OCI-M2 (cell line): ENCODE data around the gene DOCK3.
"Not testable (repeated sequence)": the region's sequence is repeated elsewhere in the genome, so short reads cannot be mapped to it uniquely, and the experiment has no call there.

Experiments
- DNase-seq: peaks from one replicate; lab custom pipeline; 2025; ENCODE audit not compliant: unreplicated experiment; lab: John Stamatoyannopoulos, UW

Gene DOCK3

DNA sequence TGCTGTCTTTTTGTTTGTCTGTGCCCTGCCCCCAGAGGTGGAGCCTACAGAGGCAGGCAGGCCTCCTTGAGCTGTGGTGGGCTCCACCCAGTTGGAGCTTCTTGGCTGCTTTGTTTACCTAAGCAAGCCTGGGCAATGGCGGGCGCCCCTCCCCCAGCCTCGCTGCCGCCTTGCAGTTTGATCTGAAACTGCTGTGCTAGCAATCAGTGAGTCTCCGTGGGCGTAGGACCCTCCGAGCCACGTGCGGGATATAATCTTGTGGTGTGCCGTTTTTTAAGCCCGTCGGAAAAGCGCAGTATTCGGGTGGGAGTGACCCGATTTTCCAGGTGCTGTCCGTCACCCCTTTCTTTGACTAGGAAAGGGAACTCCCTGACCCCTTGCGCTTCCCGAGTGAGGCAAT, 303.9 kb downstream of the DOCK3 start:
- not testable (repeated sequence) for DNase-seq

DNA sequence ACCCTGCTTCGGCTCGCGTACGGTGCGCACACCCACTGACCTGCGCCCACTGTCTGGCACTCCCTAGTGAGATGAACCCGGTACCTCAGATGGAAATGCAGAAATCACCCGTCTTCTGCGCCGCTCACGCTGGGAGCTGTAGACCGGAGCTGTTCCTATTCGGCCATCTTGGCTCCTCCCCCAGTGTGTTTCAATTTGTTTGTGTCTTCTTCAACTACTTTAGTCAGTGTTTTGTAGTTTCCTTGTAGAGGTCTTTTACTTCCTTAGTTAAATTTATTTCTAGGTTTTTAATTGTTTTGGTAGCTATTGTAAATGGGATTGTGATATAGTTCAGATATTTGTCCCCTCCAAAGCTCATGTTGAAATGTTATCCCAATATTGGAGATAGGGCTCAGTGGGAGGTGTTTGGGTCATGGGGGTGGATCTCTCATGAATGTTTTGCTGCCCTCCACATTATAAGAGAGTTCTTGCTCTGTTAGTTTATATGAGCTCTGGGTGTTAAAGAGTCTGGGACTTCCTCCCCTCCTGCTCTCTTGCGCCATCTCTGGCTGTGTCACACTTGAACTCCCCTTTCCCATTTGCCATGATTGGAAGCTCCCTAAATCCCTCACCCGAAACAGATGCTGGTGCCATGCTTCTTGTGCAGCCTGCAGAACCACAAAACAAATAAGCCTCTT, 304.4 kb downstream of the DOCK3 start:
- no peak for DNase-seq

DNA sequence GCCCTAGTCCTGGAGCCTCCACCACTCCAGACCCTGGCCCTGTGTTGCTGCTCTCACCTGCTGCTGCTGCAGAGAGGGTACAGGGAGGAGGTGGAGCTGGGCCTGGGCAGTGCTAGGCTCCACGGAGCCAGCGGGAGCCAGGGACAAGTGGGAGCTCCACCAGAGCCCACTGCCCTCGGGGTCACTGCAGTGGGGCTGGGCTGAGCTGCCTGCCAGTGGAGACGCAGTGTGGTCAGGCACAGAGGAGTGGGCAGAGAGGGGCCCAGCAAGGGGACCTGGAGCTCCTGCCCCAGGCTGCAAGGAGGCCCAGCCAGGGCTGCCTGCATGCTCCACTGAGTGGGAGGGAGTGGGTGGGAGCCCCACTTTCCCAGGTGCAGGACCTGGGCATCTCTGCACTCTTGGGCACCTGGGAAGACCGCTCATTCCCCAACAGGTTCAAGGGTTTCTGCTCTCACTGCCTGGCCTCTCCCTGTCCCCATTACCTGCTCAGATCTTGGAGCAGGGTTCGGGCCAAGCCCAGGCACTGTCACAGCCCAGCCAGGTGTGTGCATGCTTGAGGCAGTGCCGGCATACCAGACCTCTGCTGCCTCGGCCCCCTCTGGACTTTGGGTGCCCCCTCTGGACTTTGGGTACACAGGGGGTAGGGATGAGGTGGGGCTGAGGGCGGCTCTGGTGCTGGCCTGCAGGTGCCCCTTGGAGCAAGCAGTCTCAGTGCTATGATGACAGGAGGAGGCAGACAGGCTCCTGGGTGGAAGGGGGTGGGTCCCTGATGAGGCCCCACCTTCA, 308.0 kb downstream of the DOCK3 start:
- DNase-seq = no peak

GRCh38 chr3:50983887-50984286, 309.2 kb downstream of the DOCK3 start:
- DNase-seq = no peak

DNA sequence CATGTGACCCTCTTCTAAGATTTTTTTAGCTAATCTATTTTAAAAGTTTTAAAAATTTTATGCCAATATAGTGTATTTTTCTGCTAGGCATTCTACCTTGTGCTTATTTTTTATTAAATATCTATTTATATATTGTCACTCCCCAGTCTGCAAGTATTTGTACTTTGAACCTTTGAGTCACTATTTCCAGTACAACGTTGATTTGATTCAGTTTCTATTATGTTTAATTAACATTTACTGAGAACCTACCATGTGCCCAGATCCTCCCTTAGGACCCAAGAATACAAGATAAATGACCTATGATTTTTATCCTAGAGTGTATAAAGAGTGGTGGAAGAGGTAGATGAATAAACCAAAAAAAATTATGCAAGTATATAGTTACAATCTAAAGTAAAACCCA, 311.2 kb downstream of the DOCK3 start:
- no peak for DNase-seq

GRCh38 chr3:50986726-50987125, 312.0 kb downstream of the DOCK3 start:
- no peak for DNase-seq

GRCh38 chr3:50994537-50994936, 319.8 kb downstream of the DOCK3 start:
- DNase-seq = no peak

GRCh38 chr3:50995085-50995824, 320.5 kb downstream of the DOCK3 start:
- no peak for DNase-seq

- DNase-seq = no peak
These were observed 327.8 kb downstream of the DOCK3 start for GRCh38 chr3:51002495-51002894.

- no peak for DNase-seq
These were observed 329.5 kb downstream of the DOCK3 start for GRCh38 chr3:51004235-51004634.

DNA sequence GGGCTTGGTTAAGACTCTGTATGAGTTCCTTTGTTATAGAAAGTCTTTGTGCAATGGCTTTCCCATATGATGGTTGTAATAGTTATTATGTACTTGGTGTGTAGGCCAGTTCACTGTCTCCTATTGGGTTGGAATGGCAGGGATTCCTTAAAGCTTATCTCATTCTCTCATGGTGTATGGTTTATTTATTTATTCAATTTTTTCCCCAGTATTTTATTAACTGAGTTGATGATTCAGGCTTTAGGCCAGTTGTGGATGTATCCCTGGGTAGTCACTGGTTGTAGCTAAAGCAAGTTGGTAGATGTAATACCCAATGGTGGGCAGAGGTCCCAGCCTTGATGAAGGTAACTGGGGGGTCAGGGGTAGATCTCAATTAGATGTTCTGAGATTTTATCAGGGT, 349.4 kb downstream of the DOCK3 start:
- DNase-seq = no peak

DNA sequence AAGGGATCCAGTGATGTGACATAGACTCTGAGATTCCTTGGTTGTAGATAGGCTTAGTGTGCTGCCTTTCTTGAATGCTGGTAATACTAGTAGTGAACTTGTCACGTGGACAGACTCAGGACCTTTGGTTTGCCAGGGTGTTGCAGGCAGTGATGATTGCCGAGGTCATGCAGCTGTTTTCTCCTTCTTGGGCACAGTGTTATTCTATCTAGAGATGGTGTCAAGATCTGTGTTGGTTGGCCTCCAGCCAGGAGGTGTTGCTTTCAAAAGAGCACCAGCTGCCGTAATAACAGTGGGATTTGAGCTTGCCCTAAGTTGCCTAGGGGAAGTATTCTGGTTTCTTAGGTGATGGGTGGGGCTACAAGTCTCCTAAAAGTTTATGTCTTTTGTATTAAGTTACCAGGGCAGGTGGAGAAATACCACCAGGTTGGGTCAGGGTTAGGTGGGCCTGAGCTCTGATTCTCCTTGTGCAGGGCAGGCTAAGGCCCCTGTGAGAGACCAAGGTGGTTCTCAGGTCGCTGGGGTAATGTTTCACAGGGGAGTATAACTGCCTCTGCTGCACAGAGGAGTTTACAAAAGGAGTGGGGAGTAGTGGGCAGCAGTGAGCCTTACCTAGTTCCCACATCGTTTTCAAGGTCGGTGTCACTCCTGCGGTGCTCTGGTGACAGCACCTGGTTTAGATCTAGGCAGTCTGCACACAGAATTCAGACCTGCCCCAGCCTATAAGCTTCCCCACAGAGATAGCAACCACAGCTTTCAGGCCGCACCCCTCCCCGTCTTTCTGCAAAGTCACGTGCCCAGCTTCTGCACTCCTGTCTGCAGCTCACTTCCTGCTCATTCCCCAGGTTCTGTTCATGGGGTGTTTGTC, 350.3 kb downstream of the DOCK3 start:
- no peak for DNase-seq

DNA sequence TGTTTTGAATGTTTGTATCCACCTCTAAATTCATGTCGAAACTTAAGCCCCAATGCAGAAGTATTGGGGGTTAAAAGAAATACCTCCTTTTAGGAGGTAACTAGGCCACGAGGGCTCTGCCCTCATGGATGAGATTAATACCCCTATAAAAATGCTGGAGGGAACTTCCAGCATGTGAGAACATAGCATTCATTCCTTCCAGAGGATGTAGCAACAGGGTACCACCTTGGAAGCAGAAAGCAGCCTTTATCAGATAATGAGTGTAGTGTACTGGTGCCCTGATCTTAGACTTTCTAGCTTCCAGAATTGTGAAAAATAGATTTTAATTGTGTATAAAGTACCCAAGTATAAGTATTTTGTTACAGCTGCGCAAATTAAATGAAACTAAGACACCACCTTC, 356.9 kb downstream of the DOCK3 start:
- DNase-seq = no peak

DNA sequence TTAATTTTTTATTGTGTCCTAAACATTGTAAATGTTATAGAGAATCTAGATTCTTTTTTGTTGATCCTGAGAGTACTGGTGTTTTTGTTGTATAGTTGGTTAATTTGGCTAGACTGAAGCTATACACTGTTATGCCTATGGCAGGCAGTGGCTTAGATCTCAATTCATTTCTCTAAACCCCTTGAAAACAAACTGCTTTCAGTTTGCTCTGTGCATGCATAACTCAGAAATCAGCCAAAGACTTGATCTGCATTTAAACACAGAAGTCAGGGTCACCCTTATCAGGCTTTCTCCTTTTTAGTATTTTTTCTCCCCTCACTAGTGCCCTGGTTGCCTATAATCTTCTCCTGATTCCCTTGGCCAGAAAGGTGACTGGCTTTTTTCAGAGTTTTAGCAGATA, 360.9 kb downstream of the DOCK3 start:
- no peak for DNase-seq

GRCh38 chr3:51044982-51045381, 370.3 kb downstream of the DOCK3 start:
- no peak for DNase-seq

- DNase-seq = no peak
These were observed 377.8 kb downstream of the DOCK3 start for GRCh38 chr3:51052562-51052961.

DNA sequence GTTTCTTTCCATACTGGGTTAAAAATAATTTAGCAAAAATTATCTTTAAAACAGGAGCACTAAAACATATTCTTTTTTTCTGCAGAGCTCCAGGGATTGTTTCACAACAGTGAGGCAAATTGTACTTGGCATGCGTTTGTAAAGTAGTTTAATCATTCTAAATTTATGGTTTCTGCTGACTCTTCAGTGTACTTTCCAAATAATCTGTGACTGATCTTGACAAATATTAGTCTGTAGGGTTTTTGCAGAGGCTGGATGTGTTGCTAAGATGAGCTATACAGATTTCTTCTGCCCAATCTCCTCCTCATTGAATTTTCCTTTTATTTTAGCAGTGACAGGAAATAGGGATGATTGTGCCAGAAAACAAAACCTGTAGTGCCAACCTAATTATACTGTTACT, 382.4 kb downstream of the DOCK3 start:
- no peak for DNase-seq

GRCh38 chr3:51063053-51063452, 388.3 kb downstream of the DOCK3 start:
- DNase-seq = no peak

DNA sequence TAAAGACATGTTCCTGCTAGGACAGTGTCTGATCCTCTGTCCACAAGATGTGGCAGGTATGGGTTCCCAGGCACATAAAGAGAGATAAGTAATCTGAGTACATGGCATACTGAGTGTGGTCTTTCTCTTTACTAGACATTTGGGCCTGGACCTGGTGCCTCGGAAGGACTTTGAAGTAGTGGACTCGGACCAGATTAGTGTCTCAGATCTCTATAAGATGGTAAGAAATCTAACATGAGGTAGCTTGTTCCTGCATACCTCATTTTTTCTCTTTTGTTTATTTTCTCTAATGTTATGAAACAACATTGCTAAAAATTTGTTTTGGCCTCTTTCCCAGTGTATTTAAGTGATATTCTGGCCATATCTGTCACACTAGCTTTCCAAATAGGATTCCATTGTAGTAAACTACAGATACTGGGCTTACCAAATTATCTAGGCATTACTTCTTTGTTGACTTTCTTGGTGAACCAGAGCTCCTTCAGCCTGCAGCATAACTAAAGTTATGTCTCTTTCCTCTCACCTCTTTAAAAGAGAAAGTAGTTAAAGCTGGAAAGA, 400.6 kb downstream of the DOCK3 start:
- no peak for DNase-seq

DNA sequence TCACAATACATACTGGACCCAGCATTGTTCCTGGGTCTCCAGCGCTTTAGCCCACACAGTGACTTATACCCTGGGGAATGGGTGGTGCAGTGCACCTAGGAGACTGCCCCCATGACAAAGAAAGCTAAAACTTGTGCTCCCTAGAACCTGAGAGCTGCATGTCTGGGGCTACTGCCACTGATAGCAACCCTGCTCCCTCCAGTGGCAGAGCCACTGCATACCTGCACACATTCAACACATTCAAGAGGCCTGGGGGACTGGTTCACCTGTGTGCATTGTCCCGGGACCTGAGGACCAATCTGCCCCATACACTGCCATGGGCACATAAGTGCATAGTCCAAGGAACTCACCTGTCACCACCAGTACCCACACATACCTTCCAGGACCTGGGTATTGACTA, 407.6 kb downstream of the DOCK3 start:
- no peak for DNase-seq

- DNase-seq = no peak
These were observed 408.8 kb downstream of the DOCK3 start for GRCh38 chr3:51083490-51083889.
